Stimulated activated CD4-positive, alpha-beta T cell treated with anti-CD3 and anti-CD28 coated beads, Interleukin-12 subunit alpha, Interleukin-12 subunit beta, amount 100 ng/mL, for 4 hours (primary cell): ENCODE results near the gene TESK2.
"Not testable (repeated sequence)": the region's sequence is repeated elsewhere in the genome, so short reads cannot be mapped to it uniquely, and the experiment has no call there.

ENCODE experiments used
- DNase-seq: peaks from one replicate; pipeline ENCODE4 v3.0.0-alpha.2; 2020

The TESK2 gene

GRCh38 chr1:45508295-45509151 is 17.6 kb upstream of the TESK2 start:
- no peak for DNase-seq

DNA sequence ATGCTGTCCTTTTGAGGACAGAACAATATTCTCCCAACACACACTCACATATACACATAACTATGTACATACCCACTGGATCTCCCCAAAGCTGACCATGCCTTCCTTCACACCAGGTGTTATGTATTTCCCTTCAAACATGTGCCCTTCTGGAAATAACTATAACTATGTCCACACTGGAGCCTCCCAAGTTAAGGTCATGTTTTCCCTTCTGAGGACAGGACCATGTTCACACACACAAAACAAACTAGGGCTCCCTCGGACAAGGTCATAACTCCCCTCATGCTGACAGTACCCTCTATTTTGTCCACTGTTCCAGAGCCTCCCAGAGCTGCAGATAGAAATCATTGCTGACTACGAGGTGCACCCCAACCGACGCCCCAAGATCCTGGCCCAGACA is 16.9 kb upstream of the TESK2 start:
- DNase-seq, result no peak

DNA sequence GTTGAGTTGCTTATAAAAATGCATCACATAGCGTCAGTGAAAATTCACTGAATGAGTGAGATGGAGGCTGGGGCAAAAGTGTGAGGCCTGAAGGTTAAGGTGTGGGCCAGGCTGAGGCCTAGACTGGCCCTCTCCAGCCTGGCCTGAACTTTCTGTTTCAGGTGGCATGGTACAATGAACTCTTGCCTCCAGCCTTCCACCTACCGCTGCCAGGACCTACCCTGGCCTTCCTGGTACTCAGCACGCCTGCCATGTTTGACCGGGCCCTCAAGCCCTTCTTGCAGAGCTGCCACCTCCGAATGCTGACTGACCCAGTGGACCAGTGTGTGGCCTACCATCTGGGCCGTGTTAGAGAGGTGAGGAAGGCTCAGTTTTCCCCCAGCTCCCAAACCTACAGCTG is 16.2 kb upstream of the TESK2 start:
- no peak for DNase-seq

DNA sequence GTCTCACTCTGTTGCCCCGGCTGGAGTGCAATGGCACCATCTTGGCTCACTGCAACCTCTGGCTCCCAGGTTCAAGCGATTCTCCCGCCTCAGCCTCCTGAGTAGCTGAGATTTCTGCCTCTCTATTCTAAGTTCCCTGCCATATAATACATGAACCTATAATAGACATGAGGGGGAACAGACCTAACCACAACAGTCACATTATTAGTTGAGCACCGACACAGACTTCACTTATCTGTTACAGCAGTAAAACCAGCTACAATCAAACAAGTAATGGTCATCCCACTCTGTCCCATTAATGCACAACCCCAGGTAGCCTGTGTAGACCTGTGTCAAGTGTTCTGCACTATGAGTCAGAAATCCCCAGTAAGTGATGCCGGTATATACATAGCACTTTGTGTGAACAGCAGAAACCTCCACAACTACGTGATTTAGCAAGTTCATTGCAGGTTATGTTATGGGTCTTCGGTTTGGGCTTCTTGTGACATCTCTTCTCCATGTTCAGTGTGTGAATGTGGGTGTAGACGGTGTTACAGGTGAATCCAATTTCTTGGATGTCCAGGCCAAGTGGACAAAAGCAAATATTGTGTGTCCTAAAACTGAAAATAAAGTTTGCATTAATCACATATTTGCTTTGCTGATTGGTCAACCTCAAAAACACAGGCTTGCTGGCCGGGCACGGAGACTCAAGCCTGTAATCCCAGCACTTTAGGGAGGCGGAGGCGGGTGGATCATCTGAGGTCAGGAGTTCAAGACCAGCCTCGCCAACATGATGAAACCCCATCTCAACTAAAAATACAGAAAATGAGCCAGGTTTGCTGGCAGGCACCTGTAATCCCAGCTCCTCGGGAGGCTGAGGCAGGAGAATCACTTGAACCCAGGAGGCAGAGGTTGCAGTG is 12.7 kb upstream of the TESK2 start:
- no peak for DNase-seq

- DNase-seq, result no peak
Observed at GRCh38 chr1:45501505-45501859, 10.5 kb upstream of the TESK2 start.

DNA sequence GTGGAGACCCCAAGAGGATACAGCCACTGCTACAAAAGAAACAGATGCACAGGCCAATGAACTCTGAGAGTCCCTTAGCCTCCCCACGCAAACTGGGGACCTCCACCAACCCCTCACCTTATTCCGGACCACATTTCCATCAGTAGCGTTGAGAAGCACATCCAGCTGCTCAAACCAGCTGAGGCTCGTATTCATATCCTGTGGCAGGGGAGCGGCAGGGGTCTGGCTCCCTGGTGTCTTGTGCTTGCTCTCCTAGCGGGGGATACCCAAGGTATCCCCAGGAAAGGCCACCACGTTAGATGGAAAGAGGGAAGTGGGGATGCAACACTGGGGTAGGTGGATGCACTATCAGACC is 8.4 kb upstream of the TESK2 start:
- no peak for DNase-seq

DNA sequence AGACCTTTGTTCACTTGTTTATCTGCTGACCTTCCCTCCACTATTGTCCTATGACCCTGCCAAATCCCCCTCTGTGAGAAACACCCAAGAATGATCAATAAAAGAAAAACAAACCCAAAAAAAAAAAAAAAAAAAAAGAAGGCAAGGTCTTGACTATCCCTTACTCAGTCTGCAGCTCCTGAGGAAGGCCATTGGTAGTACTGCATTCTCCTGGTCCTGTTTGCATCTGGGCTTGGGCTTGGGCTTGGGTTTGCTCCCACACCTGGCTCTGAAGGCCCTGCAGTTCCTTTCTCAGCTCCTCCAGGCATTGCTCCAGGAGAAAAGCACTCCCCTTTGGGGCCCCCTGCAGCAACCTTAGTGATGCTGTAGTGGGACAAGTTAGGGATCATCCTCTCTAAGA is 7.3 kb upstream of the TESK2 start:
- DNase-seq, result no peak

DNA sequence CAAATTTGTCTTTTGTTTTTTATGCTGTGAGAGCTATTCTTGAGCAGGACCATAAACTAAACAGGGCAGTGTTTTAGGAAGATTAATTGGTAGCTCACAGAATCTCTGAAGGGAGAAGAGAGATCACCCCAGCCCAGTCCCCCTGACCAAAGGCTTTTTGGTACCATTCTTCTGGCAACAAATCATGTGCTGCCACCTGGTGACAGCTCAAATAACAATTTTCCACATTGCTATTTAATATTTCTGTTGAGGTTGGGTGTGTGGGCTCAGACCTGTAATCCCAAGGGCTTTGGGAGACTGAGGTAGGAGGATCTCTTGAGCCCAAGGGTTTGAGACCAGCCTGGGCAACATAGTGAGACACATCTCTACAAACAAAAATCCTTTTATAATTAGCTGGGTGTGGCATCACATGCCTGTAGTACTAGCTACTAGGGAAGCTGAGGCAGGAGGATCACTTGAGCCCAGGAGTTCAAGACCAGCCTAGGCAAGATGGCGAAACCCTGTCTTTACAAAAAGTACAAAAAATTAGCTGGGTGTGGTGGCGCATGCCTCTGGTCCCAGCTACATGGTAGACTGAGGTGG is 2.2 kb upstream of the TESK2 start:
- DNase-seq, result peak; percentile 27

- DNase-seq, result no peak
Observed at GRCh38 chr1:45492691-45493090, 1.7 kb upstream of the TESK2 start.

DNA sequence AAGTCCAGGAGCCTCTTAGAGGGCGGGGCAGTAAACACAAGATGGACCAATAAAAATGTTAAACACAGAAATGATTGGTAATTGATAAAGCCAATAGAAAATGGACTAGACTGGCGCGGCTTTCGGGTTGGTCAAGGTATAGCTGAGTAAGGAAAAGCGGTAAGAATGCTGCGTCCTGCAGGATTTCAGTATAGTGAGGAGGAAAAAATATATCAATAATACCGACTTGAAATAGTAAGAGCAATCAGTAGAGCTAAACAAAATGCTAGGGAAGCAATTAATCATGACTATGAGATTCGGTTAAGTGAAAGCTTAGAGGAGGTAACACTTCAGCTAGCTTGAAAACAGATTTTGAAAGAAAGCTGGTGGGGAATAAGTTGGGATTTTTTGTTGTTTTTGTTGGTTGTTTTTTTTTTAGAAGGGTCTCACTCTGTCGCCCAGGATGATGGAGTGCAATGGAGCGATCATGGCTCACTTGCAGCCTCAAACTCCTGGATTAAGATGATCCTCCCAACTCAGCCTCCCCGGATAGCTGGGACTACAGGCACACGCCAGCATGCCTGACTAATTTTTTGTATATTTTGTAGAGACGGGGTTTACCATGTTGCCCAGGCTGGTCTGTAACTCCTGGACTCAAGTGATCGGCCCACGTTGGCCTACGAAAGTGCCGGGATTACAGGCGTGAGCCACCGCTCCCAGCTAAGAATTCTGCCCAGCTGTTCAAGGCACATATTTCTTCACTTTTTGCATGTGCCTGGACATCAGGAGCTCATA is 711 bp upstream of the TESK2 start:
- no peak for DNase-seq

- no peak for DNase-seq
Observed at GRCh38 chr1:45490121-45490625, 790 bp downstream of the TESK2 start.

- peak; percentile 31 for DNase-seq
Observed at GRCh38 chr1:45489379-45489778, 1.6 kb downstream of the TESK2 start.

DNA sequence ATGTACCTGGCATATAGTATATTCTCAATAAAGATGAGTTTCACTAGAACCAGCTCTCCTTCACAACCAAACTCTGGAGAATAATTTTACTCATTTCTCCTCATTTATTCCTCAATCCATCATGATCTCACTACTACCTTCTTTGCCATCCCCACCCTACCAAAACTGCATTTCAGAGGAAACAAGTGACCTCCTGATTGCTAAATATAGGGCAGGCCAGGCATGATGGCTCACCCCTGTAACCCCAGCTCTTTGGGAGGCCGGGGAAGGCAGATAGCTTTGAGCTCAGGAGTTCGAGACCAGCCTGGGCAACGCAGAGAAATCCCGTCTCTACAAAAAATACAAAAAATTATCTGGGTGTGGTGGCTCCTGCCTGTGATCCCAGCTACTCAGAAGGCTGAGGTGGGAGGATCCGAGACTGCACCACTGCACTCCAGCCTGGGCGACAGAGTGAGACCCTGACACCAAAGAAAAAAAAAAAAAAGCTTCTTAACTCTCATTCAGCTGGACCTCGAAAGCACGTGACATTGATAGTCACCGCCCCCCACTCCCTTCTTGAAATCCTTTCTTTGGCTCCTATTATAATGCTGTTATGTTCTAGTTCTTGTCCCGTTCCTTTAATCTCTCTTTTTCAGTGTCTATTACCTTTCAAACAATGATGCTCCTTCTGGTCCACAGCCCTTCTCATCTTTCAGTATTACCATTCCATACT is 2.1 kb downstream of the TESK2 start:
- DNase-seq, result no peak

GRCh38 chr1:45485949-45486348 is 5.0 kb downstream of the TESK2 start:
- no peak for DNase-seq

- no peak for DNase-seq
Observed at GRCh38 chr1:45479039-45479748, 11.8 kb downstream of the TESK2 start.

GRCh38 chr1:45478121-45478814 is 12.7 kb downstream of the TESK2 start:
- DNase-seq, result no peak

- DNase-seq, result no peak
Observed at GRCh38 chr1:45477646-45478045, 13.3 kb downstream of the TESK2 start.

DNA sequence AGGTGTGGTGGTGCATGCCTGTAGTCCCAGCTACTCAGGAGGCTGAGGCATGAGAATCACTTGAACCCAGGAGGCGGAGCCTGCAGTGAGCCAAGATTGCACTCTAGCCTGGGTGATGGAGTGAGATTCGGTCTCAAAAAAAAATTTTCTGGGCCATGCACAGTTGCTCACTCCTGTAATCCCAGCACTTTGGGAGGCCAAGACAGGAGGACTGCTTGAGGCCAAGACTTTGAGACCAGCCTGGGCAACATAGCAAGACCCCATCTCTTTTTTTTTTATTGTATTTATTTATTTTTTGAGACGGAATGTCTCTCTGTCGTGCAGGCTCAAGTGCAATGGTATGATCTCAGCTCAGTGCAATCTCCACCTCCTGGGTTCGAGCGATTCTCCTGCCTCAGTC is 16.8 kb downstream of the TESK2 start:
- DNase-seq, result not testable (repeated sequence)

DNA sequence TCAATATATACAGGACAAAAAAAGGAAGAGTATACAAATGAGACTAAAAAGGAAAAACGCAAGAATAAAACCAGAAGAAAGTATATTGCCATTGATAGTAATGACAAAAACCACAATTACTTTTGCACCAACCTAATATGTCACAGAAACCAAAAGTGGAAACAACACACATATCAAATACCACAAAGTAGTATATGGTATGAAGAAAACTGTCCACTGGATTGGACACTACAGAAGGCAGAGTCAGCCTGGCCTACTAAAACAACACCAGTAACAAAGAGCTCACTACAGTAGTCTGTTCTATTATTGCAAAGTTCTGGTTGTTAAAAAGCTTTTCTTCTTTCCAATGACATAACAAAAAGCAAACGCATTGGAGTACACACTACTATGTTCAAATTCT is 17.7 kb downstream of the TESK2 start:
- no peak for DNase-seq

GRCh38 chr1:45470306-45470798 is 20.6 kb downstream of the TESK2 start:
- DNase-seq, result no peak

DNA sequence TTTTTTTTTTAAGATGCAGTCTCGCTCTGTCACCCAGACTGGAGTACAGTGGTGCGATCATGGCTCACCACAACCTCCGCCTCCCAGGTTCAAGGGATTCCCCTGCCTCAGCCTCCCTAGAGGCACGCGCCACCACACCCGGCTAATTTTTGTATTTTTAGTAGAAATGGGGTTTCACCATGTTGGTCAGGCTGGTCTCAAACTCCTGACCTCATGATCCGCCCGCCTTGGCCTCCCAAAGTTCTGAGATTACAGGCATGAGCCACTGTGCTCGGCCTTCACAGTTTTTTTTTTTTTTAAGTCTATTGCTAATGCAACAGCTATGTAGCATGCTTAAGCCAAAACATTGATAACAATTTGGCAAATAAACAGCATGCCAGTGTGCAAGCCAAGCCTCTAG is 23.6 kb downstream of the TESK2 start:
- DNase-seq, result not testable (repeated sequence)
